Spleen (tissue), 7 donors: ENCODE data around the gene SLC2A9.

Experiments used
- CTCF ChIP-seq, 11 experiments: fragments of 200-600 bp in 7 of 11; fragments of 450-650 bp in 4 of 11; sonication (generic) in 4 of 11; IDR thresholded peaks in 8 of 11; conservative IDR thresholded peaks in 3 of 11; 1 replicate in 7 of 11; 2 replicates in 4 of 11; pipeline versions ENCODE4 v1.4.0 to v1.8.0; 2016 to 2021; ENCODE audit warnings: antibody characterized with exemption in 11 of 11, inconsistent platforms in 4 of 11, mild to moderate bottlenecking in 1 of 11
- POLR2A ChIP-seq, 3 donors: fragments of 450-650 bp; IDR thresholded peaks; one replicate each; pipeline ENCODE4 v1.5.1; 2017; ENCODE audit warnings: antibody characterized with exemption in 3 of 3, mild to moderate bottlenecking in 1 of 3
- POLR2AphosphoS5 ChIP-seq, 3 donors: sonication (generic); formaldehyde crosslinking; IDR thresholded peaks; one replicate each; pipeline ENCODE4 v1.5.1; 2017; ENCODE audit warnings: antibody characterized with exemption in 3 of 3
- donor health status: DM: no; HTN: no; CAD: no; lungs with moderate emphysema.
- donor health status: DM: no; HTN: no; CAD: no.
- donor health status: DM: no; HTN: no; CAD: no.

- no peak for TF ChIP-seq CTCF (IDR thresholded peaks at IDR 0.05 in 8 of 11, conservative IDR thresholded peaks at IDR 0.05 in 3 of 11)
- TF ChIP-seq POLR2A (IDR thresholded peaks at IDR 0.05): no peak
- TF ChIP-seq POLR2AphosphoS5 (IDR thresholded peaks at IDR 0.05): no peak
These were observed 126.5 kb downstream of the SLC2A9 start for GRCh38 chr4:9894644-9895332.
